ENCODE data around the gene CACNA1H. TPM values are rescaled to one million over a fixed set of nuclear protein-coding genes. Genes with fewer than 3 reads are reported as not detected.

Gene CACNA1H
- total RNA-seq, 1 donor from 2014 or later, result 9.5 TPM

- Histone ChIP-seq H3K9ac (no peak overlapping the region), H3K79me2 (ENCODE audit: low read depth) (no peaks in the 10 kb centered on the region), H4K20me1 (ENCODE audit: low read depth) (no peaks in the 10 kb centered on the region), H3K4me1 (peaks cover 24% of the 10 kb centered on the region), H2AFZ (replicated peaks) (no peak overlapping the region), H3F3A (ENCODE audit: low read depth) (peaks cover 18% of the 10 kb centered on the region), H3K36me3 (no peaks in the 10 kb centered on the region), H3K27me3 (no peaks in the 10 kb centered on the region), H3K27ac (no peak overlapping the region), H3K9me3 (ENCODE audit: low read depth) (no peaks in the 10 kb centered on the region), H3K4me2 (no peak overlapping the region), H3K4me3 (no peak overlapping the region)
- DNase-seq (ENCODE audit: low spot score), result no peak
- Mint-ChIP-seq H3K4me1 (peaks cover 29% of the 10 kb centered on the region), H3K36me3 (no peaks in the 10 kb centered on the region), H3K27ac (no peak overlapping the region), H3K4me3 (no peak overlapping the region), H3K27me3 (ENCODE audit: insufficient read depth, low read depth) (peaks cover 25% of the 10 kb centered on the region), H3K9me3 (peaks cover 2% of the 10 kb centered on the region)
- TF ChIP-seq EZH2 (IDR thresholded peaks at IDR 0.05) (no peak), CTCF (IDR thresholded peaks at IDR 0.05) (no peak), EZH2phosphoT487 (IDR thresholded peaks at IDR 0.05) (no peak)
These were observed 11.2 kb upstream of the CACNA1H start for GRCh38 chr16:1141716-1142115.

- Histone ChIP-seq H3K27me3 (no peaks in the 10 kb centered on the region), H3K4me1 (peaks cover 24% of the 10 kb centered on the region), H3K4me3 (no peak overlapping the region), H3K27ac (no peak overlapping the region), H4K20me1 (ENCODE audit: low read depth) (no peaks in the 10 kb centered on the region), H3K9me3 (ENCODE audit: low read depth) (no peaks in the 10 kb centered on the region), H3K9ac (no peak overlapping the region), H3K36me3 (no peaks in the 10 kb centered on the region), H2AFZ (replicated peaks) (no peak overlapping the region), H3F3A (ENCODE audit: low read depth) (peaks cover 18% of the 10 kb centered on the region), H3K4me2 (no peak overlapping the region), H3K79me2 (ENCODE audit: low read depth) (no peaks in the 10 kb centered on the region)
- peaks cover 30% of the 10 kb centered on the region for H3K4me1 Mint-ChIP-seq
- TF ChIP-seq EZH2phosphoT487 (IDR thresholded peaks at IDR 0.05), result no peak
- no peak for TF ChIP-seq EZH2 (IDR thresholded peaks at IDR 0.05)
- no peak for TF ChIP-seq CTCF (IDR thresholded peaks at IDR 0.05)
- no peak overlapping the region for H3K27ac Mint-ChIP-seq
- H3K9me3 Mint-ChIP-seq, result peaks cover 4% of the 10 kb centered on the region
- H3K4me3 Mint-ChIP-seq, result peak overlapping the region; percentile 27
- no peak for DNase-seq (ENCODE audit: low spot score)
- H3K27me3 Mint-ChIP-seq (ENCODE audit: insufficient read depth, low read depth), result peaks cover 33% of the 10 kb centered on the region
- no peaks in the 10 kb centered on the region for H3K36me3 Mint-ChIP-seq
These were observed 10.0 kb upstream of the CACNA1H start for GRCh38 chr16:1142911-1143310.

- Histone ChIP-seq H3K9ac (no peak overlapping the region), H2AFZ (replicated peaks) (no peak overlapping the region), H4K20me1 (ENCODE audit: low read depth) (no peaks in the 10 kb centered on the region), H3K27me3 (no peaks in the 10 kb centered on the region), H3K79me2 (ENCODE audit: low read depth) (no peaks in the 10 kb centered on the region), H3K36me3 (no peaks in the 10 kb centered on the region), H3K4me3 (no peak overlapping the region), H3F3A (ENCODE audit: low read depth) (peaks cover 18% of the 10 kb centered on the region), H3K9me3 (ENCODE audit: low read depth) (no peaks in the 10 kb centered on the region), H3K27ac (no peak overlapping the region), H3K4me1 (peaks cover 24% of the 10 kb centered on the region), H3K4me2 (no peak overlapping the region)
- Mint-ChIP-seq H3K36me3 (no peaks in the 10 kb centered on the region), H3K9me3 (peaks cover 5% of the 10 kb centered on the region), H3K27ac (no peak overlapping the region), H3K4me3 (peak overlapping the region; percentile 73), H3K27me3 (ENCODE audit: insufficient read depth, low read depth) (peaks cover 32% of the 10 kb centered on the region), H3K4me1 (peaks cover 30% of the 10 kb centered on the region)
- no peak for DNase-seq (ENCODE audit: low spot score)
- TF ChIP-seq EZH2 (IDR thresholded peaks at IDR 0.05), result no peak
- no peak for TF ChIP-seq CTCF (IDR thresholded peaks at IDR 0.05)
- TF ChIP-seq EZH2phosphoT487 (IDR thresholded peaks at IDR 0.05), result no peak
These were observed 9.0 kb upstream of the CACNA1H start for GRCh38 chr16:1143761-1144450.
